Esophagus (tissue), 2 donors: ENCODE measurements around the gene RPL39L. TPM values are rescaled to one million over a fixed set of nuclear protein-coding genes. Genes with fewer than 3 reads are reported as not detected.

ENCODE experiments used
- H3K27ac ChIP-seq, 2 donors: one replicate each; pipeline ENCODE4 v1.5.1; 2013; ENCODE audit warnings: low read depth in 2 of 2, mild to moderate bottlenecking in 2 of 2, inconsistent platforms in 1 of 2, low read length in 1 of 2, moderate library complexity in 1 of 2
- H3K27me3 ChIP-seq, 2 donors: one replicate each; pipeline ENCODE4 v1.6.1; 2013; ENCODE audit warnings: low read length in 2 of 2, control low read depth in 1 of 2, mild to moderate bottlenecking in 1 of 2; ENCODE audit not compliant: insufficient read depth in 2 of 2, control insufficient read depth in 1 of 2
- H3K36me3 ChIP-seq, 2 donors: one replicate each; pipeline ENCODE4 v1.6.1; 2013; ENCODE audit warnings: low read length in 1 of 2; ENCODE audit not compliant: control insufficient read depth in 2 of 2, insufficient read depth in 2 of 2
- H3K4me1 ChIP-seq, 2 donors: one replicate each; pipeline ENCODE4 v1.6.1; 2013; ENCODE audit warnings: low read length in 1 of 2; ENCODE audit not compliant: control insufficient read depth in 2 of 2, insufficient read depth in 2 of 2
- H3K4me3 ChIP-seq, 2 donors: one replicate each; pipeline ENCODE4 v1.5.1; 2013; ENCODE audit warnings: low read length in 2 of 2, mild to moderate bottlenecking in 2 of 2, low read depth in 1 of 2, moderate library complexity in 1 of 2
- H3K9me3 ChIP-seq, 2 donors: one replicate each; pipeline ENCODE4 v1.6.1; 2013; ENCODE audit warnings: mild to moderate bottlenecking in 2 of 2, low read depth in 1 of 2, low read length in 1 of 2, moderate library complexity in 1 of 2; ENCODE audit not compliant: control insufficient read depth in 2 of 2, insufficient read depth in 1 of 2
- WGBS, 2 donors: extraction: QIAGEN DNeasy Blood & Tissue Kit; methylation state at CpG; one replicate each; pipeline ENCODE4 v1.1.7; 2013; 5-methylcytosine and 5-hydroxymethylcytosine counted together
- polyA plus RNA-seq, 2 donors: library from polyadenylated mRNA; stranded (reverse); fragments of 200-250 nt; gene quantifications; one replicate each; pipeline ENCODE4 v1.2.3, GENCODE V29; 2013
- donor health status: healthy with polysubstance abuse.
- donor health status: Bipolar disorder and iron deficiency.

RPL39L gene
- polyA plus RNA-seq, 2 donors: 1.4 to 11.8 TPM

GRCh38 chr3:187085021-187085666, 54.2 kb downstream of the RPL39L start:
- Histone ChIP-seq H3K9me3 (no peaks in the 10 kb centered on the region), H3K27ac (no peak overlapping the region)

GRCh38 chr3:187084580-187084979, 54.7 kb downstream of the RPL39L start:
- H3K36me3 ChIP-seq: no peaks in the 10 kb centered on the region
- H3K4me3 ChIP-seq: no peak overlapping the region
- WGBS, 2 donors: 47 to 48% methylated on average over 2 of the region's 2 CpGs
- H3K27me3 ChIP-seq: no peaks in the 10 kb centered on the region
- no peak overlapping the region for H3K27ac ChIP-seq
- H3K9me3 ChIP-seq: no peaks in the 10 kb centered on the region
- H3K4me1 ChIP-seq: no peaks in the 10 kb centered on the region

More at GRCh38 chr3:187085021-187085666, 54.2 kb downstream of the RPL39L start:
- Histone ChIP-seq H3K4me1 (no peaks in the 10 kb centered on the region), H3K4me3 (no peak overlapping the region), H3K36me3 (no peaks in the 10 kb centered on the region), H3K27me3 (no peaks in the 10 kb centered on the region)
- 80 to 86% methylated on average over 5 of the region's 5 CpGs for WGBS, 2 donors

- no peaks in the 10 kb centered on the region for H3K36me3 ChIP-seq
- H3K9me3 ChIP-seq: no peaks in the 10 kb centered on the region
- no peak overlapping the region for H3K4me3 ChIP-seq
- no peaks in the 10 kb centered on the region for H3K27me3 ChIP-seq
- 60 to 65% methylated on average over 5 of the region's 5 CpGs for WGBS, 2 donors
- no peaks in the 10 kb centered on the region for H3K4me1 ChIP-seq
- no peak overlapping the region for H3K27ac ChIP-seq
Observed at GRCh38 chr3:187084126-187084525, 55.2 kb downstream of the RPL39L start.

GRCh38 chr3:187082758-187083375, 56.4 kb downstream of the RPL39L start:
- 90 to 95% methylated on average over 6 of the region's 6 CpGs for WGBS, 2 donors
- Histone ChIP-seq H3K36me3 (no peaks in the 10 kb centered on the region), H3K4me3 (no peak overlapping the region), H3K27me3 (no peaks in the 10 kb centered on the region), H3K27ac (no peak overlapping the region), H3K9me3 (no peaks in the 10 kb centered on the region), H3K4me1 (no peaks in the 10 kb centered on the region)

- Histone ChIP-seq H3K27ac (no peak overlapping the region), H3K4me3 (no peak overlapping the region), H3K36me3 (peaks cover 0 to 4% of the 10 kb centered on the region in 2 donors), H3K9me3 (no peaks in the 10 kb centered on the region), H3K27me3 (no peaks in the 10 kb centered on the region), H3K4me1 (no peaks in the 10 kb centered on the region)
- 91 to 93% methylated on average over 13 of the region's 13 CpGs for WGBS, 2 donors
Observed at GRCh38 chr3:187080799-187081450, 58.4 kb downstream of the RPL39L start.

- H3K27ac ChIP-seq: no peak overlapping the region
- H3K9me3 ChIP-seq: no peaks in the 10 kb centered on the region
- WGBS, 2 donors: 79 to 82% methylated on average over 8 of the region's 8 CpGs
- no peaks in the 10 kb centered on the region for H3K27me3 ChIP-seq
- H3K36me3 ChIP-seq: peaks cover 0 to 4% of the 10 kb centered on the region in 2 donors
- H3K4me1 ChIP-seq: no peaks in the 10 kb centered on the region
- H3K4me3 ChIP-seq: no peak overlapping the region
Observed at GRCh38 chr3:187079090-187080022, 59.9 kb downstream of the RPL39L start.

- Histone ChIP-seq H3K4me3 (no peak overlapping the region), H3K36me3 (peaks cover 0 to 4% of the 10 kb centered on the region in 2 donors), H3K27me3 (no peaks in the 10 kb centered on the region), H3K27ac (no peak overlapping the region), H3K9me3 (no peaks in the 10 kb centered on the region), H3K4me1 (no peaks in the 10 kb centered on the region)
- WGBS, 2 donors: 89 to 97% methylated on average over 5 of the region's 5 CpGs
Observed at GRCh38 chr3:187077537-187077936, 61.8 kb downstream of the RPL39L start.

GRCh38 chr3:187077085-187077484, 62.2 kb downstream of the RPL39L start:
- Histone ChIP-seq H3K27me3 (no peaks in the 10 kb centered on the region), H3K4me3 (no peak overlapping the region), H3K4me1 (no peaks in the 10 kb centered on the region), H3K36me3 (peaks cover 0 to 7% of the 10 kb centered on the region in 2 donors), H3K9me3 (no peaks in the 10 kb centered on the region), H3K27ac (no peak overlapping the region)
- 89 to 93% methylated on average over 3 of the region's 3 CpGs for WGBS, 2 donors

- 93 to 95% methylated on average over 6 of the region's 6 CpGs for WGBS, 2 donors
- Histone ChIP-seq H3K9me3 (no peaks in the 10 kb centered on the region), H3K27ac (no peak overlapping the region), H3K4me3 (no peak overlapping the region), H3K4me1 (no peaks in the 10 kb centered on the region), H3K27me3 (no peaks in the 10 kb centered on the region), H3K36me3 (peaks cover 0 to 7% of the 10 kb centered on the region in 2 donors)
Observed at GRCh38 chr3:187076297-187076696, 63.0 kb downstream of the RPL39L start.
